ENCODE measurements around the gene TAS2R31.
A peak's percentile ranks its signal among the peaks of the same experiment; 100 is the strongest.

Gene TAS2R31

DNA sequence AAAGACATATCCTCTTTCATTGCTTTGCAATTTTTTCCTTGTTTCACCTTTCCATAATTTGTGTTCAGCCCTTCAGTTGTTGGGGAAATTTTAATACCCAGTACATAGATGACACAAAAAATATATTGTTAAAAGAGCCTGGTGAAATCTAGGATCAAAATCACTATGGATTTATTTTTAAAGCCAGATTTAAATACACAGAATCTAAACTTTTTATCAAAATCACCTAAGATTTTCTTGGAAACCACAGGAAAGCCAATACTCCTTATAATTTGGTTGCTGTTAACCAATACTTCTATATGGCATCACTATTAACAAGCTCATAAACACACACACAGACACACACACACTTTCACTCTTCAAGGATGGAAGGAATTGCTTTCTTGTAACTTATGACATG, 33.0 kb downstream of the TAS2R31 start, which contains the start of gene TAS2R20:
TSS of gene TAS2R20 (minus strand) at position 101 of the 400 bp plus-strand sequence. CDS start 429 bp downstream, outside the sequence.
- DNase-seq (ENCODE audit: low read depth) = no peak

DNA sequence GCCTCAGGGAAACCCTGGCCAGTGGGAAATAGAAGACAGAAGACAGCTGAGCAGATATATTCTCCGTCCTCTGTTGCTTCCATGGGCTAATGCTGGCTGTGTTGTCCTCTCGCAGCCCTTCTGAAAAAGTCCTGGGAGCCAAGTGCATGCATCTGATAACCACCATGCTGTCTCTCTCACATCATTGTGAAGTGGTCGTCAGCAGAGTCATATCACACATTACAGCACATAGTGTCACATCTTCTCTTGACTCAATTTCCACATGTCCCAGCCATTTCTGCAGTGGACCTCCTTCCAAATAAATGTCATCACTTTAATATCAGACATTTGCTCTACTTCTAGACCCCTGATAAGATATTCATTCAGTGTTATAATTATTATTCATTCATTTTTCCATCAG, 36.9 kb downstream of the TAS2R31 start:
- no peak for DNase-seq (ENCODE audit: low read depth)

DNA sequence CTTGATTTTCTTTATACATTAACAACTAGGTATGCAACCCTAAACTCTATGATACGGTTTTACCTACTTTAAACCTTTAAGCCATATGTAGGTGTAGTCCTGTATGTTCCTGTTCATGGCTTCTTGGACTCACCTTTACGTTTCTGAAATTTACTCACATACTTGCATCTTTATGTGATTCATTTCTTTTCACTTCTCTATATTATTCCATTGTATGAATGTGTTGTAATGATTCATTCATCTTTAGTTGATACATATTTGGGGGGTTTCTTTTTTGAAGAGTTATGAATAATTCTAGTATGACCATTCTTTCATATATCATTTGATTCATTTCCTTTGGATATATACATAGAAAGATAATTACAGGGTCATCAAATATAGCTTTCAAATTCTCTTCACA, 42.1 kb downstream of the TAS2R31 start:
- no peak for DNase-seq (ENCODE audit: low read depth)

DNA sequence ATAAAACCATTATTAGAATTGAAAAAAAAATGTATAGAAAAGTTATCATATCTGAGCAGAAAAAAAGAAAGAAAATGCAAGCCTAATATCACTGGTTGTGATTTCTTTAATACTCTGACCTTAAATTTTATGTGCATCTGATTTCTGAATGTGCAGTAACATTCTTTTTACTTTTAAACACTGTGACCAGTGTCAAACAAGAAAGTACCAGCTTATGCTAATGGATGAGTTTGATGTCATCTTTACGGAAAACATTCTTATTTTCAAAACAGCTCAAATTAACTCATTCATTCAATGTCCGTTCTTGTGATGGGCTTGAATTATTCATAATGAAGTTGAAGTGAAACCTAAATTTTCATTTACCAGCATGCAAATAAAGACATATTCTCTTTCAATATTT, 44.4 kb downstream of the TAS2R31 start, which contains the start of gene TAS2R50:
TSS of gene TAS2R50 (minus strand) at position 101 of the 400 bp plus-strand sequence. CDS start at position 49, 52 bp downstream.
- no peak for DNase-seq (ENCODE audit: low read depth)

DNA sequence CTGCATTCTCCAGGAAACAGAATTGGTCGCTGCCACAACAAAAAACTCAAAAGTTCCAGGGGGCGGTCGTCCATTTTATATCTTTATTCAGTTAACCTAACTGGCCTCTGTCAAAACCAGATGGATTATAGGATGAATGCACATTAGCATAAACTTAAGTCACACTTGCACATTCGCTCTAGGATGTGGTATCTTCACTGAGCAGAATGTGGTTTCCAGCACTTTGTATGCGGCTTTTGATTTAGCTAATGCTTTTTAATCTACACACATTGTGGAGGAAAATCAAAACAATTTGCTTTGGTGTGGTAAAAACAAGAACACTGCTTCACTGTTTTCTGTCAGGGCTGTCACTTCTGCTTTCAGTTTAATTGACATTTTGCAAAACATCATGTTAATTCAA, 49.0 kb downstream of the TAS2R31 start:
- DNase-seq (ENCODE audit: low read depth) = peak; percentile 13

Data from activated gamma-delta T cell treated with anti-CD3 and anti-CD28 coated beads, Interleukin-2, amount 50 U/mL, for 16 hours (primary cell).